Measurements from ENCODE around the gene SMARCB1. TPM values are rescaled to one million over a fixed set of nuclear protein-coding genes. Genes with fewer than 3 reads are reported as not detected.

SMARCB1 gene
- total RNA-seq, 4 donors from 2014 or later, result 54.2 to 73.9 (median 61.3) TPM

DNA sequence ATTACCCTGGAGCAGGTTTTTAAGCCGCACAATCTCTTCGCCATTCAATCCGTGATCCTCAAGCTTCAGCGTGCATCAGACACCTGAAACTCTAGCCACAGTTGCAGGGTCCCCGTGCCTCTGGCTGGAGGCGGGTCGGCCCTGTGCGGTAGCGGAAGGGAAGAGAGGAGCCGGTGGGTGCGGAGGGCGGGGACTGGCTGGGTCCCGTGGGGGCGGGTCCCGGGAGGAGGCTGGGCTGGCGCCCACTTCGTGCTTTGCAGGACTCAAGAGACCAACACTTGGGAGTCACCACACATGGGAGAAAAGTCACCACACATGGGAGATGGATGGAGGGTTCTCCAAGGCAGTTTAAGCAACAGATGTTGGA, 23.2 kb upstream of the SMARCB1 start:
- no peaks in the 10 kb centered on the region for H3K27me3 ChIP-seq
- DNase-seq (ENCODE audit: low spot score in 2 of 2), result no peak
- peaks cover 2% of the 10 kb centered on the region for H3K36me3 ChIP-seq
- peaks cover 41% of the 10 kb centered on the region for H3K4me1 ChIP-seq
- H3K4me3 ChIP-seq, result peak overlapping the region; percentile 19
- H3K27ac ChIP-seq, result no peak overlapping the region
- TF ChIP-seq, protein P1, sequence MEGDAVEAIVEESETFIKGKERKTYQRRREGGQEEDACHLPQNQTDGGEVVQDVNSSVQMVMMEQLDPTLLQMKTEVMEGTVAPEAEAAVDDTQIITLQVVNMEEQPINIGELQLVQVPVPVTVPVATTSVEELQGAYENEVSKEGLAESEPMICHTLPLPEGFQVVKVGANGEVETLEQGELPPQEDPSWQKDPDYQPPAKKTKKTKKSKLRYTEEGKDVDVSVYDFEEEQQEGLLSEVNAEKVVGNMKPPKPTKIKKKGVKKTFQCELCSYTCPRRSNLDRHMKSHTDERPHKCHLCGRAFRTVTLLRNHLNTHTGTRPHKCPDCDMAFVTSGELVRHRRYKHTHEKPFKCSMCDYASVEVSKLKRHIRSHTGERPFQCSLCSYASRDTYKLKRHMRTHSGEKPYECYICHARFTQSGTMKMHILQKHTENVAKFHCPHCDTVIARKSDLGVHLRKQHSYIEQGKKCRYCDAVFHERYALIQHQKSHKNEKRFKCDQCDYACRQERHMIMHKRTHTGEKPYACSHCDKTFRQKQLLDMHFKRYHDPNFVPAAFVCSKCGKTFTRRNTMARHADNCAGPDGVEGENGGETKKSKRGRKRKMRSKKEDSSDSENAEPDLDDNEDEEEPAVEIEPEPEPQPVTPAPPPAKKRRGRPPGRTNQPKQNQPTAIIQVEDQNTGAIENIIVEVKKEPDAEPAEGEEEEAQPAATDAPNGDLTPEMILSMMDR (IDR thresholded peaks at IDR 0.05), result no peak
- TF ChIP-seq POLR2A (IDR thresholded peaks at IDR 0.05) (no peak), EP300 (IDR thresholded peaks at IDR 0.05) (no peak), POLR2AphosphoS5 (IDR thresholded peaks at IDR 0.05) (no peak)
- no peaks in the 10 kb centered on the region for H3K9me3 ChIP-seq
- WGBS, result 39% methylated on average over 17 of the region's 17 CpGs

DNA sequence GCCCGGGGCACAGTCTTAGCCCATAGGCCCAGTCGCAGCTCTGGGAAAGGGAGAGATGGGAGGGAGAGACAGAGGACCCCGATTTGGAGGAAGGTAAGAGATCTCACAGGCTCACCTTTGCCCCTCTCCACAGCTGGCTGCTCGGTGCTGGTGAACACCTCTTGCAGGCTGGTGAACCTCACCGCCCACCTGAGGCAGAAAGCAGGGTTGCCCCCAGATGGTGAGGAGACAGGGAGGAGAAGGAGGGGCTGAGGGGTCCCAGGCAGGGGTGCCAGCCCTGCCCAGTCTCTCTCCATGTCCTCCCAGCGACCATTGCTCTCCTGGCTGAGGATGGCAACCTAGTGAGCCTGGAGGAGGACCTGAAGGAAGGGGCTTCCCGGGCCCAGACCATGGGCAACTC, 22.8 kb upstream of the SMARCB1 start:
- Histone ChIP-seq H3K4me3 (no peak overlapping the region), H3K9me3 (no peaks in the 10 kb centered on the region), H3K27ac (no peak overlapping the region), H3K27me3 (no peaks in the 10 kb centered on the region), H3K4me1 (peaks cover 45% of the 10 kb centered on the region), H3K36me3 (peaks cover 2% of the 10 kb centered on the region)
- DNase-seq (ENCODE audit: low spot score in 2 of 2), result no peak
- TF ChIP-seq, protein P1 (IDR thresholded peaks at IDR 0.05), result no peak
- TF ChIP-seq POLR2AphosphoS5 (IDR thresholded peaks at IDR 0.05) (no peak), EP300 (IDR thresholded peaks at IDR 0.05) (no peak), POLR2A (IDR thresholded peaks at IDR 0.05) (no peak)
- 71% methylated on average over 7 of the region's 7 CpGs for WGBS

DNA sequence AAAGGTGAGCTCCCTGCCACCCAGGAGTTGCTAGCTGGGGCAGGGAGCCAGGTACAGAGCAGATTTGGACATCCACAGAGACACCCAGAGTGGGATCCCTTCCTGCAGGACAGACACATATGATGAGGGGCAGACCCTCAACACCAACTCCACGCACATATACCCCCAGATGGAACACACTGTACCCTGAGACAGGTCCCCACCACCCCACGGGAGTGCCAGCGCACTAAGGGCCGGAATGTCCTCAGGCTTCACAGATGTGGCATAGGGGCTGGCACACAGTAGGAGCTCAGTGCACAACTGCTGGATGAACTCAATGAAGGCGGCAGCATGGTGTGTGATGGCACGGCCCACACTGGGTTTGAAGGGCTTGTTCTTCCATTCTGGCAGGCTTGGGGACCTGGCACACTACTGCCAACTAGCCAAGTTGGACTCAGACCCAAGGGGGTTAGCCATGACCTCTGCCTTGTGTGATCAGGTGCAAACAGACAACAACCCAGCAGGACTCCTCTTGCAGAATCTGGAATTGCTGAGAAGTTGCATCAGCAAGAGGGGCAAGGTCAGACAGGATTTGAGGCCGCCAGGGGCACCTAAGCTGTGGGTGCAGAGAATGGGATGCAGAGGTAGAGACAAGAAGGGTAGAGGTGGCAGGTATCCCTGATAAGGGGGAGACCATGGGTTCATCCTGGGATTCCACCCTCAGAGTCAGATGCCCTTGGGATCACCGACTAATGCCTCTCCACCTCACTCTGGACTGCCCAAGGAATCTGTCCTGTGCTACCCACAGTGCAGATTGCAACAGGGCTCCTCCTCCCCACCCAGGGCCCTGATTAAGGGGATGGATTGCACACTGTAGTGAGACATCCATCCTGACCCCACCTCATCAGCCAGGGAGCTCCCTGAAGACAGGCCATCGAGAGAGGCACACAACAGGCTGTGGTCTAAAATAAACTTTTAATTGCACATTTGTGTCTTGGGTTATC, 21.6 kb upstream of the SMARCB1 start:
- H3K9me3 ChIP-seq, result no peaks in the 10 kb centered on the region
- H3K4me1 ChIP-seq, result peaks cover 45% of the 10 kb centered on the region
- H3K36me3 ChIP-seq, result peaks cover 2% of the 10 kb centered on the region
- TF ChIP-seq, protein P1 (IDR thresholded peaks at IDR 0.05), result no peak
- no peak for TF ChIP-seq POLR2AphosphoS5 (IDR thresholded peaks at IDR 0.05)
- no peak for TF ChIP-seq EP300 (IDR thresholded peaks at IDR 0.05)
- no peak for TF ChIP-seq POLR2A (IDR thresholded peaks at IDR 0.05)
- no peak overlapping the region for H3K4me3 ChIP-seq
- no peak overlapping the region for H3K27ac ChIP-seq
- no peak for DNase-seq (ENCODE audit: low spot score in 2 of 2)
- no peaks in the 10 kb centered on the region for H3K27me3 ChIP-seq
- 93% methylated on average over 9 of the region's 9 CpGs for WGBS

DNA sequence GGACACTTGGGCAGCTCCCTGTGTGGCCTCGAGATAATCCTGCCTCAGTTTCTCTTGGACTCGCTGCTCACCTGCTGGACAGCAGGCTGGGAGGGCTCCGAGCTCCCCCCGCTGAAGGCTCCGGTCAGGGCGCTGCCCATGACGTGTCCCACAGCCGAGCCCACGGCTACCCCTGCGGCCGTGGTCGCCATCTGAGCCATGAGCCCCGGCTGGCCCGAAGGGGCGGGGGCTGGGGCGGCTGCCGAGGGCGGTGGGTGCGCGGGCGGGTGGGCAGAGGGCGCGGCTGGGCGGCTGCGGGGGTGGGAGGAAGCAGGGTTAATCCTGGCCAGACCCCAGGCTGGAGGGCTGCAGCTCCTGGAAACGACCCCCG, 19.5 kb upstream of the SMARCB1 start:
- 35% methylated on average over 5 of the region's 27 CpGs for WGBS
- TF ChIP-seq, protein P1 (IDR thresholded peaks at IDR 0.05), result no peak
- no peak for TF ChIP-seq POLR2AphosphoS5 (IDR thresholded peaks at IDR 0.05)
- no peak for TF ChIP-seq POLR2A (IDR thresholded peaks at IDR 0.05)
- no peak for TF ChIP-seq EP300 (IDR thresholded peaks at IDR 0.05)

More for the DNA sequence above, 19.5 kb upstream of the SMARCB1 start:
- no peaks in the 10 kb centered on the region for H3K9me3 ChIP-seq
- no peak for DNase-seq (ENCODE audit: low spot score in 2 of 2)
- H3K36me3 ChIP-seq, result peaks cover 2% of the 10 kb centered on the region
- peaks cover 56% of the 10 kb centered on the region for H3K4me1 ChIP-seq
- no peaks in the 10 kb centered on the region for H3K27me3 ChIP-seq
- peak overlapping the region; percentile 86 for H3K27ac ChIP-seq
- peak overlapping the region; percentile 74 for H3K4me3 ChIP-seq
